ENCODE results near the gene GNAI2.
A peak's percentile ranks its signal among the peaks of the same experiment; 100 is the strongest.
"Not testable (repeated sequence)": the region's sequence is repeated elsewhere in the genome, so short reads cannot be mapped to it uniquely, and the experiment has no call there.

GNAI2 gene

DNA sequence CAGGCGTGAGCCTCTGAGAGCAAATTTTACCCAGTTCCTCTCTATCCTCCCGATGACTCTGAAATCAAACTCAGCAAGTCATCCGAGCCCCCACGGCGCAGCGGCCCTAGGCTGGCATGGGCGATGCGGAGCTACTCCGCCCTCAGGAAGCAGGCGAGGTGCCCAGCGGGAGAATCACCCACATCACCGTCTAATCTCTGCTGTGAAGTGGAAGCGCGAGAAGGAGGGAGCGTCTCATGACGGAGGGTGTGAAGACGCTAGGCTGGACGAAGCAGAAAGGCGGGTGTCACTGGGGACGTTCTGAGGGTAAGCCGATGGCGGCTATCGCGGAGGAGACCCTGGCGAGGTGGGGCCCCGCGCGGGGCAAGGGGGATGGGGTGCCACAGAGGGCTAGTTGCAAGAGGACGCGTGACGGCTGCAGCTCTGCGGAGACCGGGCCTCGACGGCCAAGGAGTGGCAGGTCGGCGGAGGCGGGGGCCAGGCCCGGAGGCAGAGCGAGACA is 9.1 kb upstream of the GNAI2 start:
- no peak for DNase-seq (ENCODE audit: low spot score)

- peak; percentile 94 for DNase-seq (ENCODE audit: low spot score)
Measured at GRCh38 chr3:50227390-50228183, 8.4 kb upstream of the GNAI2 start.

DNA sequence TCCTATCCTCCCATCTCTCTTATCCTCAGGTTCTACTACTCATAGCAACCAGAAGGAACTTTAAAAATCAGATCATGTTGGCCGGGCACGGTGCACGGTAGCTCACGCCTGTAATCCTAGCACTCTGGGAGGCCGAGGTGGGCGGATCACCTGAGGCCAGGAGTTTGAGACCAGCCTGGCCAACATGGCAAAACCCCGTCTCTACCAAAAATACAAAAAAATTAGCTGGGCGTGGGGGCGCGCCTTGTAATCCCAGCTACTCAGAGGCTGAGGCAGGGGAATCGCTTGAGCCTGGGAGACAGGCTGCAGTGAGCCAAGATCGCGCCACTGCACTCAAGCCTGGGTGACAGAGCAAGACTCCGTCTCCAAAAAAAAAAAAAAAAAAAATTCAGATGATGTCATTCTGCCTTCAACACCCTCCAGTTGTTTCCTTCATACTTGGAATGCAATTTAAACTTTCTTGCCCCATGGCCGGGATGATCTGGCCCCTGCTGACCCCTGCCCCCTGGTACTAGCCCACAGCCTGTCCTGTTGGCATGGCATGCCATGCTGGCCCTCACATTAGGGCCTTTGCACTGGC is 7.7 kb upstream of the GNAI2 start:
- DNase-seq (ENCODE audit: low spot score) = not testable (repeated sequence)

GRCh38 chr3:50229490-50229889 is 6.5 kb upstream of the GNAI2 start:
- DNase-seq (ENCODE audit: low spot score) = no peak

- DNase-seq (ENCODE audit: low spot score) = no peak
Measured at GRCh38 chr3:50230104-50230793, 5.8 kb upstream of the GNAI2 start.

- DNase-seq (ENCODE audit: low spot score) = no peak
Measured at GRCh38 chr3:50230794-50231125, 5.2 kb upstream of the GNAI2 start.

DNA sequence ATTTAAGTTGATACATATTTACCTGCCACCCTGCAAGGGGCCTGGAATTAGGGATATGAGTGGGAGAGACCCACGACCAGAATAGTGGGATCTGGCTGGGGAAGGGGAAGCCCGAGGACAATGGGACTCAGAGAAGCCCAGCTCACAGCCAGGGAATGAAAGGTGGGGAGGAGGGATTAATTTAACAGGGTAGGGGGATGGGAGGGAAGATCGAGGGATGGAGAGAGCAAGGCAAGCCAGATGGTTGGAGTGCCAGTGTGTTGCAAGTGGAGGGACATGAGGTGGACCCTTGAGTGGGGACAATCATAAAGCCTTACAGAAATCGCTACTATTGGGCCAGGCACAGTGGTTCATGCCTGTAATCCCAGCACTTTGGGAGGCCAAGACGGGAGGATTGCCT is 4.4 kb upstream of the GNAI2 start:
- no peak for DNase-seq (ENCODE audit: low spot score)

DNA sequence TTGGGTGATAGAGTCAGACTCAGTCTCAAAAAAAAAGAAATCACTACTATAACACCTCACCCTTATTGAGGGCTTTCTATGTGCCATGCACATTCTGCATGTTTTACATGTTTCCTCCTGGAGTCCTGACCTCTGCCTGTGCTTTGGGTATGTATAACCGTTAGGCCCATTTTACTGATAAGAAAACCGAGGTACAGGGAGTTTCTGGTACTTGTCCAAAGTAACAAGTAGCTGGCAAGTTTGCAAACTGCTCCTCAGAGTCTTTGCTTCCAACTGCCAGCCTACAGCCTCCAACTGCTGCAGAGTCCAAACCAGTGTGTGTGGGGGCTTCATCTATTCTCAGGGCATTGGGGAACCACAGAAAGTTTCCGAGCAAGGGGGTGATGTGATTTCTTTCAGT is 3.7 kb upstream of the GNAI2 start:
- DNase-seq (ENCODE audit: low spot score) = no peak

DNA sequence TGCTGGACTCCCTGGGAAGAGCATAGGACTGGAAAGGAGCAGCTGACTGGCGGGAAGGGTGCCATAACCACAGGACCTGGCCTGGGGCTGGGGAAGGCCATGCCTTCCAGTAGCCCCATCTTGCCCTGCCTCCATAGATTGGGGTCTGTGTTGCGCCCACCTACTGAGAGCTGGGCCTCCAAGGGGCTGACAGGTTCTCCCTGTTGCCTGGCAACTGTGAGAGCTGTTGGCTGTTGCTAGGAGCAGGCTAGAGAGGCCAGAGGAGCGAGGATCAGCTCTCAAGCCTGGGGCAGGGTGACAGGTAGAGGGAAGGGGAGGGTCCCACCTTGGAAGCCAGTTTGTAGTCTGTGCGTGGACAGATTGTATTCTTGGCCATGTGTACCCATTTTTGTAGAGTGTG is 2.8 kb upstream of the GNAI2 start:
- DNase-seq (ENCODE audit: low spot score) = peak; percentile 76

GRCh38 chr3:50236484-50237132 is 604 bp downstream of the GNAI2 start:
- no peak for DNase-seq (ENCODE audit: low spot score)

GRCh38 chr3:50237133-50237651 is 1.2 kb downstream of the GNAI2 start:
- DNase-seq (ENCODE audit: low spot score) = no peak

GRCh38 chr3:50237754-50238548 is 1.9 kb downstream of the GNAI2 start:
- DNase-seq (ENCODE audit: low spot score) = peak; percentile 73

DNA sequence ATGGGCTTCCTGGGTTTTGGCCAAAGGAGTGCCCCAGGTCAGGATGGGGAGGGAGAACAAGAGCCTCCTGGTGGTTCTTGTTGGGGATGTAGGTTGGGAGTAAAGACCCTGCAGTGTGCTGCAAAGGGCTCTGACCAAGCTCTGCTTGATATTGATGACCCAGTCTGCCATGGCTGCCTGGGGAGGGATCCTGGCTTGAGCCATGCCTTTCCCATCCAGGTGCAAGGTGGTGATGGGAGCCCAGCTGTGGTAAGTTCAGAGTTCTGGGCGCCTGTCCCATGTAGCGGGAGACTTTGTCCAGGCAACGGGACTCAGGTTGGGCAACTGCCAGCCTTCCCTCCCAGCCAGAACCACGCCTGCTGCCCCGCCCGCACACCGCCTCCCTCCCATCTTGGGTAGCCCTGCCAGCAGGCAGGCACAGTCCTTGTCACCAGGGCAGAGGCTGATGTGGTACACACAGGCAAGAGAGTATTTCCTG is 2.6 kb downstream of the GNAI2 start:
- DNase-seq (ENCODE audit: low spot score) = no peak

GRCh38 chr3:50239649-50240048 is 3.6 kb downstream of the GNAI2 start:
- no peak for DNase-seq (ENCODE audit: low spot score)

GRCh38 chr3:50241163-50241562 is 5.2 kb downstream of the GNAI2 start:
- peak; percentile 91 for DNase-seq (ENCODE audit: low spot score)

DNA sequence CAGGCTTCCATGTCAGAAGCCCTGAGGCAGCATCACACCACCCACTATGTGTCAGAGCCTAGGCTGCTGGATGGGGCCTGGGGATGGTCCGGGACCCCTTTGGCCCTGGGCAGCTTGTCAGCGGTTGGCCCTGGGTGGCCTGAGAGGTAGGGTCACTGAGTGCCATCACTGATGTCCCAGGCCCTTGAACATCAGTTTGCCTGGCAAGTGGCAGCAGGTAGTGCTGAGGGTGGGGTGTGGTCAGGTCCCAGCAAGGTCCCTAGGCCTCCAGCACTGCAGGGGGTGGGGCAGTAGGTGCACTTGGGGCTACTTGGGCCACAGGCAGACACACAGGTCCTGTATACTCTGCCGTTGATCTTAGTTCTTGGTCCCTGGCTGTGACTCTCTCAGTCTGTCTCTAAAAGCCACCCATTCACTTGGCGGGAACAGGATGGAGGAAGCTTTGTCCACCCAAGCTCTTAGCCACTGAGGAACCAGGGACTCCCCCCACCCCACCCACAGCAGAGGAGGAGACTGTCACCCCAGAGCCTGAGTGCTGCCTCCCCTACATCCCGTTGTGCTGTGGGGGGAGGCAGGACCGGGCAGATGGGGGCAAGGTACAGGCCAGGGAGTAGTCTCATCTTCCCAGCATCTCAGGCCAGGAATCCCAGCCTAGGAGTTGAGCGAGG is 5.8 kb downstream of the GNAI2 start:
- DNase-seq (ENCODE audit: low spot score) = no peak

DNA sequence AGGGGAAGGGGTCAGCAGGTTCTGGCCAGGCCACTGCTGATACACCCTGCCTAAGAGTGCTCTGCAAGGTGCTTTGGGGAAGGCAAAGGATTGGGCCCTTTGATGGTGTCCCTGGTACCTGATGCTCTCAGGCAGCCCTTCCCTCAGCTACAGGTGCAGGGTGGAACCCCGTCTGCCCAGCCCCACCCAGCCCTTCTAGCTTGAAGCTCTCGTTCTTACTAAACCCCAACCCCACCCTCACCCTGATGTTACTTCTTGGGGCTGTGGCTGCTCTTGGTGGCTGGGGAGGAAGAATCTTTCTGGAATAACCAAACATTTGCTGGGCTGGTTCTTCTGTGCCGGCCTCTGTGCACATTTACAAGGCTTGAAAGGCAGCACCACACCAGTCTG is 6.4 kb downstream of the GNAI2 start:
- no peak for DNase-seq (ENCODE audit: low spot score)

DNA sequence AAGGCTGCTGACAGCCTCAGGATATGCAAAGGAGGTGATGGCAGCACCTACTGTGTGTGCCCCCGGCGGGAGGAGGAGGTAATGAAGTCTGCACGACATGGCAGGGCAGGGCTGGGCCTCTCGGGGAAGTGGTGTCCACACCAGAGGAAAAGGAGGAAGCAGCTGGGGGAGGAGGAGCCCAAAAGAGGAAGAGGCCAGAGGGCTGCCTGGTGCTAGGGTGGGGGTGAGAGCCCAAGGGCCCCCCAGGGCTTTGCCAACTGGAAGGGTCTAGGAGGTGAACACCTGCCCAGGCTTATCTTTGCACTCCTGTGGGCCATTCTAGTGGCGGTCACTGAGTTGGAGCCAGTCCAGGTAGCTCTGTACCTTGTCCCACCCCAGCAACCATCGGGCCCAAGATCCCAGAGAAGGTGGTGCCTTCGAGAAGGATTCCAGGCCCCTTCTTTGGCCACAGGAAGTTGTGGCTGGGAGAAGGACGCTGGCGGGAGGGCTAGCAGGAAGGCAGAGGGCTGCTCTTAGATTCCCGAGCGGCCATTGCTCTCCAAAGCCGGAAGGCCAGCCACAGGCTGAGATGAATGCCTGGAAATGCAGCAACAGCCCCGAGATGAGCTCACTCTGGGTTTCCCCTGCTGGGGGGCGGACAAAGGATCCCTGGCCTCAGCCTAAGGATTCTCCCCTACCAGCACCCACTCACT is 7.0 kb downstream of the GNAI2 start:
- DNase-seq (ENCODE audit: low spot score) = peak; percentile 52

DNA sequence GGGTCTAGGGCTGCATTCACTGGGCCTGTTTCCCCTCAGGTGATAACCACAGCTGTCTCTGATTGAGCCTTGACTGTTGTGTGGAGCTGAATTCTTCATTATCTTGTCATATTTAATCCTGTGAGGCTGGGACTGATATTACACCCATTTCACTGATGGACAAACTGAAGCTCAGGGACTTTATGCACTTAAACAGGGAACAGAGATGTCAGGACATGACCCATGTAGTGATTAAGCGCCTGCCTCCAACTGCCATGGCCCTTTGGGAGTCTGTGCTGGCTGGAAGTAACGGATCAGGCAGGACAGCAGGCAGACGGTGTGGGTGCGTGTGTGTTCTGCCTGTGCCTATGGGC is 7.5 kb downstream of the GNAI2 start:
- DNase-seq (ENCODE audit: low spot score) = no peak

- not testable (repeated sequence) for DNase-seq (ENCODE audit: low spot score)
Measured at GRCh38 chr3:50244813-50245212, 8.8 kb downstream of the GNAI2 start.
